Effector CD8-positive, alpha-beta T cell (primary cell): ENCODE data around the gene LUZP2.

Experiments
- DNase-seq: peaks from one replicate; lab custom pipeline; 2025; lab: John Stamatoyannopoulos, UW

Gene LUZP2

GRCh38 chr11:24634606-24635160 is 137.8 kb downstream of the LUZP2 start:
- no peak for DNase-seq

- DNase-seq, result no peak
These were observed 138.9 kb downstream of the LUZP2 start for GRCh38 chr11:24635588-24636290.

DNA sequence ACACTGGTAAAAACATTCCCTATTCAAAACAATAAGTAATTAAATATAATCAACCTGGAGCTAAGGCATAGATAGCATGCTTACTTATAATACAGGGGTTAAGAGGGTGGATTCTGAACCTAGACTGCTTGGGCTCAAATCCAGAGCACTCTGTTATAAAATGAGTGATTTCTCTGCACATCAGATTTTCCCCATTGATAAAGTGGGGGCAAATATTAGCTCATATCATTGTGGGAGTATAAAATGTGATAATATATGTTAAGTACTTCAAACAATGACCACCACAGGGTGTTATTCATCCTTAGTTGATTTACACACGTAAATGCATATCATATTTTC is 139.4 kb downstream of the LUZP2 start:
- DNase-seq, result no peak

GRCh38 chr11:24637520-24637919 is 140.7 kb downstream of the LUZP2 start:
- DNase-seq, result no peak

DNA sequence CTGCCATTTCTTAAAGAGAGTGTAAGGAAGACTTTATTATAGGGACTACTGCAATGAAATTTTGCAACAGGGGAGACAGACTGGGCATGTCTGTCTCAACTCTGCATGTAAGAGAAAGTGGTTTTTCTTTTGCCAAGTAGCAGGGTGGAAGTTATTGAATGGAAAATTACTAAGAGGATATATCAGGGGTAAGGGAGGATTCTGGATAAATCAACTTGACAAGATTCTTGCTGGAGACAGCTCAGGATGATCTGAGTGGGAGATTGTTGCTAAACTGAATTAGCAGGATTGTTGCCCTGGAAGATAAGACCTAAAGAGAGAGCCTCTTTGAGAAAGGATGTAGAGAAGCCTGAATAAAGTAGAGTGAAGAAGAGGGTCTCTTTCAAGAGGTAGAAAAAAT is 145.8 kb downstream of the LUZP2 start:
- no peak for DNase-seq

DNA sequence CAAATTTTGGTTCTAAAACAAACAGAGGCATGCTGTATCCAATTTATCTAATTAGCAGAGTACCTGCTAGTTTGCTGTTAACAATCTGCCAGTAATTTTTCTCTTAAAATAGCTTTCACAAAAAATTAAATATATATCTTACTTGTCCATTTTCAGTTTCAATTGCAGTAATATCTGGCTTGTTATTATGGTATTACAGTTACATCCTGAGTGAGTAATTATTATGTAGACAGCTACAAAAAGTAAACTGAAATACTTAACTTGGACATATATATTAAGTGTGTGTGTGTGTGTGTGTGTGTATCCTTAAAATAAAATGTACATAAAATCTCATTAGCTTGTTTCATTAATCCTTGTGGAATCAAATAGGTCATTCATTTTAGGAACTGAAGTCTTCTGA is 148.7 kb downstream of the LUZP2 start:
- DNase-seq, result no peak

GRCh38 chr11:24651873-24652272 is 155.0 kb downstream of the LUZP2 start:
- DNase-seq, result no peak

DNA sequence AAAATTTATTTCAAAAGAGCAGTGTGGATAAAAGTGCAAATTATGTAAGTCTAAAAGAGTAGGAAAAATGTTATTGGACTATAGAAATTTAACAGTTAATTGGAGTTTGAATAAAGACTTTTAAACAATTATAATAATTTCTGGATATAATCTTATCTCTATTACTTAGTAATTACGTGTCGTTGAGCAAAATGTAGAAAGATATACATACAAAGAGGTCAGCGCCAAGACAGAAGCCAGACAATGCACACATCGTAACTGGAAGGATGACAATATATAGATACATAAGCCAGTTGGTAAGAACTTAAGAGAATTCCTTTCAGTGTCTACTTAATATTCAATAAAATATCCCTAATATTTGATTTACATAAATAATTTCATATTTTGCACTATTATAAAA is 157.0 kb downstream of the LUZP2 start:
- DNase-seq, result no peak

GRCh38 chr11:24661331-24661730 is 164.5 kb downstream of the LUZP2 start:
- no peak for DNase-seq

- DNase-seq, result no peak
These were observed 167.5 kb downstream of the LUZP2 start for GRCh38 chr11:24664399-24664798.

- DNase-seq, result no peak
These were observed 170.6 kb downstream of the LUZP2 start for GRCh38 chr11:24667353-24667968.

GRCh38 chr11:24678703-24679348 is 182.0 kb downstream of the LUZP2 start:
- no peak for DNase-seq

- no peak for DNase-seq
These were observed 183.0 kb downstream of the LUZP2 start for GRCh38 chr11:24679821-24680351.

DNA sequence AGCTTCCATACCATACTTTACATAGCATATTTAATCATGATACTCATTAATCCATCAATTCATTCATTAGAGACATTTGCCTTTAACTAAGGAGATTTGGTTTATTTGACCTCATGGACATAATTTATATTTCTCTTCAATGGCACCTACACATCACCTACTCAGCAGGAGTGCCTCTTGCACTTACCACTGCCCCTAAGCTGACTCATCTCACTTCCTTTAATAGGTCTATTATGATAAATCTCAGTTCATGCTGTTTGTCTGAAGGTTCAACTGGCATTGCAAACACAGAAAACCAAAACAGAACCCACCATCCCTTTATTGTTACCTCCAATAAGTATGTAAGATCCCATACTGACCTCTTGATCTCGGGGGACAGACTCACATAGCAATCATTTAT is 186.7 kb downstream of the LUZP2 start:
- no peak for DNase-seq

- DNase-seq, result no peak
These were observed 189.0 kb downstream of the LUZP2 start for GRCh38 chr11:24685821-24686220.

- no peak for DNase-seq
These were observed 190.8 kb downstream of the LUZP2 start for GRCh38 chr11:24687531-24688147.

GRCh38 chr11:24688981-24689380 is 192.1 kb downstream of the LUZP2 start:
- DNase-seq, result no peak

GRCh38 chr11:24697522-24698111 is 200.8 kb downstream of the LUZP2 start:
- DNase-seq, result no peak

DNA sequence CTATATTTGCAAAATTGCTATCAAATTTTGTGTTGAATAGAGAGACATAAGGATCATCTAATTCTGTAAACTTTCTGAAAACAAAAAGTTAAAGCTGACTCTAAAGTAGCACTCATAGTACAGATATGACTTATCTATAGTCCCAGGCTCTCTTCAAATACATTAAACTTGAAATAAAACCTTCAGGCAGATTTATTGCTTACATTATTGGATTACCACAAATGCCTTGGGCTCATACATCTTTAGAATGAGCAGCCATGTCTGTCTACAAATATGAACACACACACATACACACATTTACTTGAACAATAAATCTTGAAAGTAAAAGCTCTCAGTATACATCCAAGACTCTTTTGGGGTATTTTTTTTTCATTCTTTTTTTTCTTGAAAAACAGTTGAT is 207.9 kb downstream of the LUZP2 start:
- no peak for DNase-seq

DNA sequence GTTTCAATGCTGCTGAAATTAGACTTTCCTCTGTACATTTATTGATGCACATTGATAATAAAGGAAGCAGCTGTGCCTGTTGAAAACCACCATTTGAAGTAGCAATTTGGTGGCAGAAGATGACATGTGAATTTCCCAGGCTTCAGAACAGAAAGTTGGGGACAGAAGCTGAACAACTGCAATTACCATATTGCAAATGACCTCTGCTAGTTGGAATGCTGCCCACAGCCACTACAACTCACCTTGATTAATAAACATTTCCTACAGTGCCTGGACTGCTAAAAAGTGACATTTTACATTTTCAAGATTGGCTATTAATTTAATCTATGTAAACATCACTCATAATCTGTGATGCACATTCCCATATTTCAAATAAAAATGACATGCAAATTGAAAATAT is 208.6 kb downstream of the LUZP2 start:
- DNase-seq, result no peak

- no peak for DNase-seq
These were observed 211.8 kb downstream of the LUZP2 start for GRCh38 chr11:24708616-24709015.

GRCh38 chr11:24709928-24710565 is 213.2 kb downstream of the LUZP2 start:
- no peak for DNase-seq
